BLaER1 treated with 17β-estradiol and CSF1 and Interleukin-3, amounts not matched to agents 10 nM and 100 nM (cell line): ENCODE data around the gene C1orf52.
A peak's percentile ranks its signal among the peaks of the same experiment; 100 is the strongest.

ENCODE experiments used
- H3K27ac ChIP-seq, 11 experiments: shearing (Covaris generic); formaldehyde crosslinking; 2 replicates each; pipeline ENCODE4 v1.8.1; 2022
- H3K27me3 ChIP-seq, 11 experiments: shearing (Covaris generic); formaldehyde crosslinking; 2 replicates each; pipeline ENCODE4 v1.8.1; 2022
- H3K36me3 ChIP-seq, 11 experiments: shearing (Covaris generic); formaldehyde crosslinking; 2 replicates each; pipeline ENCODE4 v1.8.1; 2022
- H3K4me1 ChIP-seq, 10 experiments: shearing (Covaris generic); formaldehyde crosslinking; 2 replicates each; pipeline ENCODE4 v1.8.1; 2022
- H3K4me2 ChIP-seq, 11 experiments: shearing (Covaris generic); formaldehyde crosslinking; 2 replicates each; pipeline ENCODE4 v1.8.1; 2022
- H3K4me3 ChIP-seq, 10 experiments: shearing (Covaris generic); formaldehyde crosslinking; 2 replicates each; pipeline ENCODE4 v1.8.1; 2022
- H3K9ac ChIP-seq, 11 experiments: shearing (Covaris generic); formaldehyde crosslinking; 2 replicates each; pipeline ENCODE4 v1.8.1; 2022
- H3K9me3 ChIP-seq, 11 experiments: shearing (Covaris generic); formaldehyde crosslinking; replicated peaks in 1 of 11; 2 replicates each; pipeline ENCODE4 v1.8.1; 2022
- H4K20me1 ChIP-seq, 11 experiments: shearing (Covaris generic); formaldehyde crosslinking; 2 replicates each; pipeline ENCODE4 v1.8.1; 2022
- Cebpa-rat ChIP-seq, 11 experiments: shearing (Covaris generic); IDR thresholded peaks; 2 replicates each; pipeline ENCODE4 v1.8.1; 2022

The C1orf52 gene

GRCh38 chr1:85259118-85259911 is at the start of gene C1orf52:
Gene C1orf52 (minus strand): TSS chr1:85259662. CDS start chr1:85259633, 29 bp downstream.
- Histone ChIP-seq H3K4me3 (peak within 1 kb of the TSS; percentile 85 to 97 (median 92)), H3K9me3 (peaks cover 5 to 24% (median 17%) of the 10 kb centered on the region in 11 experiments; a peak in 18 of 22 replicates), H3K9ac (peak within 1 kb of the TSS; percentile 84 to 95 (median 93)), H3K4me1 (peaks cover 18 to 42% (median 27%) of the 10 kb centered on the region in 10 experiments), H3K4me2 (peak within 1 kb of the TSS; percentile 78 to 98 (median 94)), H3K36me3 (peaks cover 52 to 73% (median 65%) of the 10 kb centered on the region in 11 experiments), H4K20me1 (peaks cover 22 to 51% (median 42%) of the 10 kb centered on the region in 11 experiments; a peak in 20 of 22 replicates), H3K27me3 (no peaks in the 10 kb centered on the region), H3K27ac (peak within 1 kb of the TSS; percentile 78 to 91 (median 87))
- TF ChIP-seq Cebpa-rat (IDR thresholded peaks at IDR 0.05): no peak

GRCh38 chr1:85308833-85309350 is 49.4 kb upstream of the C1orf52 start:
- Histone ChIP-seq H3K9me3 (no peaks in the 10 kb centered on the region), H3K4me3 (no peak overlapping the region), H4K20me1 (peaks cover 0 to 8% (median 0%) of the 10 kb centered on the region in 11 experiments; a peak in 3 of 22 replicates), H3K4me2 (no peak overlapping the region), H3K9ac (no peak overlapping the region), H3K4me1 (peaks cover 0 to 18% (median 13%) of the 10 kb centered on the region in 10 experiments; a peak in 16 of 20 replicates), H3K27me3 (peaks cover 14 to 54% (median 38%) of the 10 kb centered on the region in 11 experiments), H3K36me3 (no peaks in the 10 kb centered on the region), H3K27ac (no peak overlapping the region)
- TF ChIP-seq Cebpa-rat (IDR thresholded peaks at IDR 0.05): no peak

- Histone ChIP-seq H3K36me3 (no peaks in the 10 kb centered on the region), H3K27ac (no peak overlapping the region), H3K9me3 (no peaks in the 10 kb centered on the region), H3K4me1 (peaks cover 0 to 18% (median 13%) of the 10 kb centered on the region in 10 experiments; a peak in 16 of 20 replicates), H3K9ac (no peak overlapping the region), H4K20me1 (peaks cover 0 to 8% (median 0%) of the 10 kb centered on the region in 11 experiments; a peak in 3 of 22 replicates), H3K4me3 (no peak overlapping the region), H3K4me2 (peak overlapping the region in 4 of 11 experiments; percentile 2 to 49 (median 25); a peak in 5 of 22 replicates), H3K27me3 (peaks cover 8 to 50% (median 31%) of the 10 kb centered on the region in 11 experiments; a peak in 21 of 22 replicates)
- no peak for TF ChIP-seq Cebpa-rat (IDR thresholded peaks at IDR 0.05)
These were observed 48.7 kb upstream of the C1orf52 start for GRCh38 chr1:85307987-85308832.

GRCh38 chr1:85306236-85306635 is 46.8 kb upstream of the C1orf52 start:
- H3K36me3 ChIP-seq: no peaks in the 10 kb centered on the region
- no peak overlapping the region for H3K4me3 ChIP-seq
- no peak overlapping the region for H3K4me2 ChIP-seq
- no peak overlapping the region for H3K27ac ChIP-seq
- H4K20me1 ChIP-seq: no peaks in the 10 kb centered on the region; a peak in 2 of 22 replicates
- H3K9me3 ChIP-seq: no peaks in the 10 kb centered on the region
- TF ChIP-seq Cebpa-rat (IDR thresholded peaks at IDR 0.05): no peak
- peaks cover 7 to 35% (median 28%) of the 10 kb centered on the region in 11 experiments; a peak in 21 of 22 replicates for H3K27me3 ChIP-seq
- no peak overlapping the region for H3K9ac ChIP-seq
- peaks cover 0 to 6% (median under 1%) of the 10 kb centered on the region in 10 experiments; a peak in 13 of 20 replicates for H3K4me1 ChIP-seq

DNA sequence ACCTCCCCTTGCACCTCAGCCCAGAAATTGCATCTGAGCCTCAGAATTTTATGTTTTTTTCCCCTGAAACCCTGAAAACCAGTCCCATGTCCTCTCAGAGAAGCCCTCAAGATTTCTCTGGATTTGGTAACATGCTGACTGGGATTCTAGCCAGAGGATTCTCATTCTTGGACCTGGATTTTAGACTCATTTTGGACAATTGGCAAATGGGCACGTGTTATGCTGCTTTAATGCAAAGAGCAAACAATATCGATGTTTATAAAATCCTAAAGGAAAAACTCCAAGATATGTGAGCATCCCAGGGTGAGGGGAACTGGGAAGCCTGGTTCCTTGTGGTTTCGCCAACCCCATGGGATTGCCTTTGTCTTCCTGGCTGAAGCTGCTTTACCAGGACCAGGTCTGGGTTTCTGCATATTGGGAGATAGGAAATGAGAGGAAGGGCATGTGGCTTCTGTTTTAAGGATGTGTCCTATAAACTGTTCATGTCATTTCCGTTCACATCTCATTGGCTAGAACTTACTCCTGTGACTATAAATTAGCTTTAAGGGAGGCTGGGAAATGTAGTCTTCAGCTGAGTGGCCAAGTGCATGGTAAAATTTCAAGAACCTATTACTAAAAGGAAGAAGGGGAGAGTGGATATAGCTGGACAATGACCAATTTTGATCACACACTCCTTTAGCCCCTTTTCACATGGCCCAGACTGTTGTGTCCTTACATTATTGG is 44.1 kb upstream of the C1orf52 start:
- Histone ChIP-seq H4K20me1 (peaks cover 0 to under 1% (median 0%) of the 10 kb centered on the region in 11 experiments; a peak in 2 of 22 replicates), H3K4me2 (peak overlapping the region in 3 of 11 experiments; percentile 15 to 26 (median 17); a peak in 2 of 22 replicates), H3K27ac (no peak overlapping the region), H3K27me3 (peaks cover 0 to 10% (median 4%) of the 10 kb centered on the region in 11 experiments; a peak in 13 of 22 replicates), H3K9ac (no peak overlapping the region), H3K9me3 (no peaks in the 10 kb centered on the region), H3K4me3 (no peak overlapping the region), H3K36me3 (no peaks in the 10 kb centered on the region), H3K4me1 (peaks cover 5 to 16% (median 10%) of the 10 kb centered on the region in 10 experiments)
- TF ChIP-seq Cebpa-rat (IDR thresholded peaks at IDR 0.05): no peak

DNA sequence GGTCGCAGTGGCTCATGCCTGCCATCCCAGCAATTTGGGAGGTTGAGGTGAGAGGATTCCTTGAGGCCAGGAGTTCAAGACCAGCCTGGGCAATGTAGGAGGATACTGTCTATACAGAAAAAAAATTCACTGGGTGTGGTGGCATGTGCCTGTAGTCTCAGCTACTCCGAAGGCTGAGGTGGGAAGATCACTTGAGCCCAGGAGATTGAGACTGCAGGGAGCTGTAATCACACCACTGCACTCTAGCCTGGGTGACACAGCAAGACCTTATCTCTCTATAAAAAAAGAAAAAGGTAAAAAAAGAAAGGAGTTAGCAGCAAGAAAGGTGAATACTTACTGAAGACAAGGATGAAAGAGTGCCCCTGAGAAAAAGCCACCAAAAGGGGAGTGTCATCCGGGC is 40.7 kb upstream of the C1orf52 start:
- Histone ChIP-seq H3K4me1 (peaks cover 19 to 34% (median 25%) of the 10 kb centered on the region in 10 experiments), H3K9me3 (no peaks in the 10 kb centered on the region), H3K4me2 (peak overlapping the region in 1 of 11 experiments; percentile 81; a peak in 1 of 22 replicates), H3K27me3 (peaks cover 0 to 11% (median 0%) of the 10 kb centered on the region in 11 experiments; a peak in 5 of 22 replicates), H3K36me3 (no peaks in the 10 kb centered on the region), H4K20me1 (peaks cover 0 to 6% (median 0%) of the 10 kb centered on the region in 11 experiments; a peak in 1 of 22 replicates), H3K9ac (no peak overlapping the region), H3K4me3 (no peak overlapping the region), H3K27ac (no peak overlapping the region)
- TF ChIP-seq Cebpa-rat (IDR thresholded peaks at IDR 0.05): no peak

- H3K36me3 ChIP-seq: no peaks in the 10 kb centered on the region
- H3K4me1 ChIP-seq: peaks cover 19 to 29% (median 25%) of the 10 kb centered on the region in 10 experiments
- no peak overlapping the region; a peak in 1 of 22 replicates for H3K9ac ChIP-seq
- no peak for TF ChIP-seq Cebpa-rat (IDR thresholded peaks at IDR 0.05)
- no peaks in the 10 kb centered on the region for H3K9me3 ChIP-seq
- H3K27me3 ChIP-seq: peaks cover 0 to 7% (median 0%) of the 10 kb centered on the region in 11 experiments; a peak in 5 of 22 replicates
- H3K27ac ChIP-seq: 0 out of 22 replicates have a peak overlapping the region, but pooled peaks of 1 of the 11 experiments have one; percentile 4
- H3K4me3 ChIP-seq: peak overlapping the region in 5 of 10 experiments; percentile 15 to 23 (median 17); a peak in 5 of 20 replicates
- peak overlapping the region; percentile 73 to 90 (median 83) for H3K4me2 ChIP-seq
- peaks cover 0 to 6% (median 0%) of the 10 kb centered on the region in 11 experiments; a peak in 1 of 22 replicates for H4K20me1 ChIP-seq
These were observed 38.6 kb upstream of the C1orf52 start for GRCh38 chr1:85297855-85298629.
